Panc1 (cell line): Measurements from ENCODE around the gene HHAT. TPM values are rescaled to one million over a fixed set of nuclear protein-coding genes. Genes with fewer than 3 reads are reported as not detected.

Source experiments
- ATAC-seq: fragments of 200-7000 bp; cut with Tn5 transposase; 2 replicates; pipeline ENCODE4 v1.9.1; 2020; ENCODE audit warnings: mild to moderate bottlenecking, moderate library complexity
- BruUV-seq: library from RNA; stranded (reverse); fragments of 400-500 nt; replicated peaks from 2 replicates; lab custom pipeline; 2021; lab: Mats Ljungman, UMichigan
- CTCF ChIA-PET: fragments of 300-600 bp; sonication (Branson Sonifier 250); formaldehyde crosslinking; loops from one replicate; lab custom pipeline; 2022; ENCODE audit warnings: antibody characterized with exemption; lab: Charles Lee
- POLR2A ChIA-PET: fragments of 300-600 bp; sonication (Branson Sonifier 250); formaldehyde crosslinking; loops from one replicate; lab custom pipeline; 2022; ENCODE audit warnings: antibody characterized with exemption; lab: Charles Lee
- DNase-seq: peaks from one replicate; pipeline ENCODE4 v3.0.0-alpha.2; 2010; ENCODE audit warnings: low read depth, low spot score
- H3K27ac ChIP-seq: 2 replicates; pipeline ENCODE4 v1.5.1; 2011; ENCODE audit warnings: mild to moderate bottlenecking, low read length, inconsistent platforms
- H3K27me3 ChIP-seq: fragments of 200-500 bp; sonication (Bioruptor generic); 2 replicates; pipeline ENCODE4 v1.6.0; 2014; ENCODE audit warnings: low read length, inconsistent platforms; ENCODE audit not compliant: control insufficient read depth, insufficient read depth
- H3K36me3 ChIP-seq: fragments of 200-500 bp; sonication (Bioruptor generic); 2 replicates; pipeline ENCODE4 v1.5.1; 2014; ENCODE audit warnings: inconsistent platforms, mild to moderate bottlenecking, low read length, moderate library complexity; ENCODE audit not compliant: control insufficient read depth, insufficient read depth
- H3K4me1 ChIP-seq: 2 replicates; pipeline ENCODE4 v1.5.1; 2011; ENCODE audit warnings: inconsistent platforms, mild to moderate bottlenecking, low read length, moderate library complexity; ENCODE audit not compliant: control insufficient read depth, insufficient read depth
- H3K4me3 ChIP-seq, 2 experiments: 2 replicates each; pipeline ENCODE4 v1.5.1; 2011 to 2012; ENCODE audit warnings: low read depth in 2 of 2, low read length in 2 of 2, mild to moderate bottlenecking in 2 of 2, inconsistent platforms in 1 of 2, moderate library complexity in 1 of 2
- H3K9me3 ChIP-seq: fragments of 200-500 bp; sonication (Bioruptor generic); 2 replicates; pipeline ENCODE4 v1.5.1; 2014; ENCODE audit warnings: low read depth, mild to moderate bottlenecking, inconsistent platforms, low read length, moderate library complexity; ENCODE audit not compliant: control insufficient read depth, insufficient read depth
- POLR2AphosphoS5 ChIP-seq: IDR thresholded peaks from 2 replicates; pipeline ENCODE4 v1.6.1; 2012; ENCODE audit warnings: mild to moderate bottlenecking, low read depth, low read length, moderate library complexity
- SIN3A ChIP-seq: IDR thresholded peaks from 2 replicates; pipeline ENCODE4 v1.6.1; 2012; ENCODE audit warnings: low read depth, mild to moderate bottlenecking, low read length, moderate library complexity, borderline replicate concordance; ENCODE audit not compliant: insufficient read depth
- TCF7L2 ChIP-seq: IDR thresholded peaks from 2 replicates; pipeline ENCODE4 v1.6.1; 2011; ENCODE audit warnings: mild to moderate bottlenecking, low read depth, low read length, inconsistent platforms
- in situ Hi-C: cut with HindIII; loops from 2 replicates; pipeline ENCODE4 v1.10.0; 2016; ENCODE audit warnings: low sequenced_read_pairs, low pct_unique_long_range_greater_than_20kb
- intact Hi-C: fragments of 100-400 bp; cut with micrococcal nuclease; formaldehyde crosslinking; loops from one replicate; pipeline ENCODE4 v1.10.0; 2022; ENCODE audit not compliant: unreplicated experiment
- total RNA-seq: library from RNA; stranded (reverse); gene quantifications from one replicate; pipeline ENCODE4 v1.2.1, GENCODE V29; 2021; ENCODE audit not compliant: unreplicated experiment
- TF ChIP-seq, protein P1 (sequence below): fragments of 450-650 bp; IDR thresholded peaks from 2 replicates; pipeline ENCODE4 v1.5.1; 2017; ENCODE audit warnings: mild to moderate bottlenecking
- TF ChIP-seq, protein P2 (sequence below), 2 experiments: IDR thresholded peaks; 2 replicates each; pipeline ENCODE4 v1.6.1; 2011 to 2012; ENCODE audit warnings: low read depth in 2 of 2, control low read depth in 1 of 2, low read length in 1 of 2, mild to moderate bottlenecking in 1 of 2, moderate library complexity in 1 of 2; ENCODE audit not compliant: insufficient read depth in 1 of 2

The HHAT gene
- total RNA-seq, 1 experiment from 2014 or later: 2.3 TPM

DNA sequence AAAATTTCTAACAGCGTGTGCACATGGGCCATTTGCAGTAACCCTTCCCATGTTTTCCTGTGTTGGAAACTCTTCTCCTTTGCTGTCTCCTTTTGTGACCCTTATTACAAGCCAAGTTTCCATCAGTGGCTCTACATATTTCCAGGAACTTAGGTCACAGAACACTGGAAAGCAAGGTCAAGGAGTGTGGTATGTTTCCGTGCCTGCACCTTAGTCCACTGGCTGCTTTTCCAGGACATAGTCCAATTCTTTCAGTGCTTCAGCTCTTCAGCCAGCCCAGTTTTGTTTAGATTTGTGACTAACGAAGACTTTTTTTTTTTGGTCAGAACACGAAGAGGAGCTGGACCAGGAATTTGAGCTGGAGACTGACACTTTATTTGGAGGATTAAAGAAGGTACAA lies 33.8 kb downstream of the HHAT start:
- DNase-seq: no peak
- ATAC-seq: no peak
- H3K4me3 ChIP-seq: no peak overlapping the region
- no peaks in the 10 kb centered on the region for H3K36me3 ChIP-seq
- TF ChIP-seq, protein P1, sequence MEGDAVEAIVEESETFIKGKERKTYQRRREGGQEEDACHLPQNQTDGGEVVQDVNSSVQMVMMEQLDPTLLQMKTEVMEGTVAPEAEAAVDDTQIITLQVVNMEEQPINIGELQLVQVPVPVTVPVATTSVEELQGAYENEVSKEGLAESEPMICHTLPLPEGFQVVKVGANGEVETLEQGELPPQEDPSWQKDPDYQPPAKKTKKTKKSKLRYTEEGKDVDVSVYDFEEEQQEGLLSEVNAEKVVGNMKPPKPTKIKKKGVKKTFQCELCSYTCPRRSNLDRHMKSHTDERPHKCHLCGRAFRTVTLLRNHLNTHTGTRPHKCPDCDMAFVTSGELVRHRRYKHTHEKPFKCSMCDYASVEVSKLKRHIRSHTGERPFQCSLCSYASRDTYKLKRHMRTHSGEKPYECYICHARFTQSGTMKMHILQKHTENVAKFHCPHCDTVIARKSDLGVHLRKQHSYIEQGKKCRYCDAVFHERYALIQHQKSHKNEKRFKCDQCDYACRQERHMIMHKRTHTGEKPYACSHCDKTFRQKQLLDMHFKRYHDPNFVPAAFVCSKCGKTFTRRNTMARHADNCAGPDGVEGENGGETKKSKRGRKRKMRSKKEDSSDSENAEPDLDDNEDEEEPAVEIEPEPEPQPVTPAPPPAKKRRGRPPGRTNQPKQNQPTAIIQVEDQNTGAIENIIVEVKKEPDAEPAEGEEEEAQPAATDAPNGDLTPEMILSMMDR: no peak
- TF ChIP-seq POLR2AphosphoS5: no peak
- TF ChIP-seq, protein P2, sequence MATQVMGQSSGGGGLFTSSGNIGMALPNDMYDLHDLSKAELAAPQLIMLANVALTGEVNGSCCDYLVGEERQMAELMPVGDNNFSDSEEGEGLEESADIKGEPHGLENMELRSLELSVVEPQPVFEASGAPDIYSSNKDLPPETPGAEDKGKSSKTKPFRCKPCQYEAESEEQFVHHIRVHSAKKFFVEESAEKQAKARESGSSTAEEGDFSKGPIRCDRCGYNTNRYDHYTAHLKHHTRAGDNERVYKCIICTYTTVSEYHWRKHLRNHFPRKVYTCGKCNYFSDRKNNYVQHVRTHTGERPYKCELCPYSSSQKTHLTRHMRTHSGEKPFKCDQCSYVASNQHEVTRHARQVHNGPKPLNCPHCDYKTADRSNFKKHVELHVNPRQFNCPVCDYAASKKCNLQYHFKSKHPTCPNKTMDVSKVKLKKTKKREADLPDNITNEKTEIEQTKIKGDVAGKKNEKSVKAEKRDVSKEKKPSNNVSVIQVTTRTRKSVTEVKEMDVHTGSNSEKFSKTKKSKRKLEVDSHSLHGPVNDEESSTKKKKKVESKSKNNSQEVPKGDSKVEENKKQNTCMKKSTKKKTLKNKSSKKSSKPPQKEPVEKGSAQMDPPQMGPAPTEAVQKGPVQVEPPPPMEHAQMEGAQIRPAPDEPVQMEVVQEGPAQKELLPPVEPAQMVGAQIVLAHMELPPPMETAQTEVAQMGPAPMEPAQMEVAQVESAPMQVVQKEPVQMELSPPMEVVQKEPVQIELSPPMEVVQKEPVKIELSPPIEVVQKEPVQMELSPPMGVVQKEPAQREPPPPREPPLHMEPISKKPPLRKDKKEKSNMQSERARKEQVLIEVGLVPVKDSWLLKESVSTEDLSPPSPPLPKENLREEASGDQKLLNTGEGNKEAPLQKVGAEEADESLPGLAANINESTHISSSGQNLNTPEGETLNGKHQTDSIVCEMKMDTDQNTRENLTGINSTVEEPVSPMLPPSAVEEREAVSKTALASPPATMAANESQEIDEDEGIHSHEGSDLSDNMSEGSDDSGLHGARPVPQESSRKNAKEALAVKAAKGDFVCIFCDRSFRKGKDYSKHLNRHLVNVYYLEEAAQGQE (IDR thresholded peaks at IDR 0.05; ENCODE audit: insufficient read depth in 1 of 2, low read depth in 2 of 2, low read length in 1 of 2): no peak
- TF ChIP-seq TCF7L2: no peak
- no peak for TF ChIP-seq SIN3A
- in situ Hi-C loops (no loop called here), intact Hi-C loops (no loop called here)
- POLR2A ChIA-PET: interaction anchor here (0.7 kb wide), 1 partner anchor 56 kb away, joined by 3 read pairs; no protein-coding TSS in a partner anchor
- H3K4me1 ChIP-seq: no peaks in the 10 kb centered on the region
- H3K27me3 ChIP-seq: no peaks in the 10 kb centered on the region
- H3K27ac ChIP-seq: no peak overlapping the region
- CTCF ChIA-PET: interaction anchor here (0.5 to 1.4 kb wide), 2 partner anchors 11 to 99 kb away, joined by 3 to 4 read pairs; no protein-coding TSS in a partner anchor
- H3K9me3 ChIP-seq: no peaks in the 10 kb centered on the region
- no TSS peak for BruUV-seq

DNA sequence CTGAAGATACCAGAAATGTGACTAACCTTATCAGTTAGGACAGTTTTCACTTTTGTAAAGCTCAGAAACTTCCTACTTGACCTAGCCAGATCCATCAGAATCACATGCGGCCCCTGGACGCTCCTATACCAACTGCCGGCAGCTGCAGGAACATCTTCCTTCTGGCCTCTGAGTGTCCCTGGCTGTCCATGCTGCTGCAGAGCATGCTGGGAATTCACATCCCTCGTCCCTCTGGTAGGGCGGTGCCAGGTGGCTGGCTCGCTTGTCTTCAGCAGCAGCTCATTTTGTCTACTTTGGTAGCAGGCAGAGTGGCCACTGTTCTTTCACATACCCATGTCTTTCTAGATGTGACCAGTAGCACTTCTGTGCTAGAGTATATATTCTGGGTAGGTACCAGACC lies 34.4 kb downstream of the HHAT start:
- no TSS peak for BruUV-seq
- ChIA-PET CTCF (interaction anchor here (0.5 to 1.4 kb wide), 2 partner anchors 11 to 100 kb away, joined by 3 to 4 read pairs; no protein-coding TSS in a partner anchor), POLR2A (interaction anchor here (0.7 kb wide), 1 partner anchor 56 kb away, joined by 3 read pairs; no protein-coding TSS in a partner anchor)
- no peaks in the 10 kb centered on the region for H3K36me3 ChIP-seq
- H3K4me1 ChIP-seq: no peaks in the 10 kb centered on the region
- H3K4me3 ChIP-seq: no peak overlapping the region
- H3K9me3 ChIP-seq: no peaks in the 10 kb centered on the region
- DNase-seq (no peak), ATAC-seq (no peak)
- H3K27ac ChIP-seq: no peak overlapping the region
- no peaks in the 10 kb centered on the region for H3K27me3 ChIP-seq
- in situ Hi-C loops: no loop called here
- intact Hi-C loops: no loop called here
- TF ChIP-seq, protein P2 (IDR thresholded peaks at IDR 0.05; ENCODE audit: insufficient read depth in 1 of 2, low read depth in 2 of 2, low read length in 1 of 2): no peak
- TF ChIP-seq TCF7L2: no peak
